Measurements from ENCODE around the gene CELF2.

DNA sequence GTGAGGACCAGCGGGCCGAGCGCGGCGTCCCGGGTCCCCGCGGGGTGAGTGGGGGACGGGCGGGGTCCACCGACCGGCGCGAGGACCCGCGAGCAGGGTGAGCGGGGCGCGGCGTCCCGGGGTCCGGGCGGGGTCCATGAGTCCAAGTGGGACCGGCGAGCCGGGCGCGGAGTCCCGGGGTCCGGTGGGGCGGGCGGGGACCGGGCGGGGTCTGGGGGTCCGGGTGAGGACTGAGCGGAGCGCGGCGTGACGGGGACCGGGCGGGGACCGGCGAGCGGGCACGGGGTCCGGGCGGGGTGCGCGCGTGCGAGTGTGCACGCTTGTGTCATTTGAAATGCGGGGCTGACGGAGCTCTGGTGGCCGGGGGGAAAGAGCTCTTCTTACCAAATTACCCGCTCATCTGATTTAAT, 765 bp downstream of the CELF2 start:
- TF ChIP-seq CTCF (IDR thresholded peaks at IDR 0.05) (no peak), POLR2A (IDR thresholded peaks at IDR 0.05) (no peak)

Data from thyroid gland (tissue), 4 donors.